Body of pancreas (tissue), 4 donors: ENCODE results near the gene TMEM45A. TPM values are rescaled to one million over a fixed set of nuclear protein-coding genes. Genes with fewer than 3 reads are reported as not detected.

Experiments used
- ATAC-seq: fragments of 150-250 bp; one replicate; pipeline ENCODE4 v1.9.1; 2016
- DNase-seq, 4 donors: peaks; one replicate each; pipeline ENCODE4 v3.0.0-alpha.2; 2019
- H3K27ac ChIP-seq, 4 donors: fragments of 200-600 bp; sonication (generic); 1 replicate in 3 of 4; 2 replicates in 1 of 4; pipeline versions ENCODE4 v1.5.1 to v1.6.1; 2016 to 2019; ENCODE audit warnings: mild to moderate bottlenecking in 1 of 4, mixed read lengths in 1 of 4, moderate library complexity in 1 of 4
- H3K27me3 ChIP-seq, 2 donors: fragments of 200-600 bp; sonication (generic); one replicate each; pipeline ENCODE4 v1.6.0; 2016; ENCODE audit warnings: mild to moderate bottlenecking in 1 of 2
- H3K36me3 ChIP-seq, 2 donors: fragments of 200-600 bp; sonication (generic); replicated peaks in 1 of 2; 2 replicates each; pipeline ENCODE4 v1.5.1; 2016; ENCODE audit warnings: low read depth in 2 of 2; ENCODE audit not compliant: insufficient read depth in 1 of 2
- H3K4me1 ChIP-seq: fragments of 200-600 bp; sonication (generic); one replicate; pipeline ENCODE4 v1.6.0; 2016
- H3K4me3 ChIP-seq, 2 donors: fragments of 200-600 bp; sonication (generic); 1 replicate in 1 of 2; 2 replicates in 1 of 2; pipeline ENCODE4 v1.5.1; 2016 to 2019
- H3K9me3 ChIP-seq, 3 donors: fragments of 200-600 bp; sonication (generic); 1 replicate in 2 of 3; 2 replicates in 1 of 3; pipeline ENCODE4 v1.5.1; 2016
- CTCF ChIP-seq, 7 experiments: fragments of 450-650 bp in 4 of 7; fragments of 200-600 bp in 3 of 7; sonication (generic) in 3 of 7; IDR thresholded peaks; one replicate each; pipeline ENCODE4 v1.5.1; 2016 to 2019; ENCODE audit warnings: antibody characterized with exemption in 7 of 7
- POLR2A ChIP-seq, 3 donors: fragments of 450-650 bp; IDR thresholded peaks; one replicate each; pipeline ENCODE4 v1.6.1; 2016; ENCODE audit warnings: antibody characterized with exemption in 3 of 3, mild to moderate bottlenecking in 2 of 3
- WGBS, 2 donors: methylation state at CpG; one replicate each; pipeline ENCODE4 v1.1.5; 2017; 5-methylcytosine and 5-hydroxymethylcytosine counted together
- intact Hi-C: fragments of 100-400 bp; cut with DNase I; formaldehyde crosslinking; loops from one replicate; pipeline ENCODE4 v1.15.1; 2023
- total RNA-seq, 2 donors: library from RNA; depleted of rRNA; stranded (reverse); fragments of >200 nt; gene quantifications; one replicate each; pipeline ENCODE4 v1.1.0, GENCODE V29; 2016

TMEM45A gene
- total RNA-seq, 2 donors from 2014 or later: 13.7 to 24.1 TPM

- no peaks in the 10 kb centered on the region for H3K27me3 ChIP-seq
- H3K4me3 ChIP-seq: no peak overlapping the region
- DNase-seq: peak; percentile 34 to 65 (median 46)
- no peaks in the 10 kb centered on the region for H3K9me3 ChIP-seq
- H3K4me1 ChIP-seq: peaks cover 7% of the 10 kb centered on the region
- H3K36me3 ChIP-seq: no peaks in the 10 kb centered on the region
- H3K27ac ChIP-seq: no peak overlapping the region
- intact Hi-C loops: no loop called here
- no peak for TF ChIP-seq POLR2A (IDR thresholded peaks at IDR 0.05)
- peak; percentile 25 to 92 (median 88) for TF ChIP-seq CTCF (IDR thresholded peaks at IDR 0.05)
- 0% methylated on average over 3 of the region's 3 CpGs for WGBS, 2 donors
- ATAC-seq: peak; percentile 96
Measured at GRCh38 chr3:100463002-100463401, 29.4 kb upstream of the TMEM45A start.

- ATAC-seq: no peak
- H3K4me3 ChIP-seq: no peak overlapping the region
- no peaks in the 10 kb centered on the region for H3K27me3 ChIP-seq
- TF ChIP-seq POLR2A (IDR thresholded peaks at IDR 0.05) (no peak), CTCF (IDR thresholded peaks at IDR 0.05) (no peak)
- no peaks in the 10 kb centered on the region for H3K36me3 ChIP-seq
- no peak for DNase-seq
- peaks cover 7% of the 10 kb centered on the region for H3K4me1 ChIP-seq
- no peaks in the 10 kb centered on the region for H3K9me3 ChIP-seq
- intact Hi-C loops: no loop called here
- WGBS, 2 donors: 61 to 63% methylated on average over 3 of the region's 3 CpGs
- no peak overlapping the region for H3K27ac ChIP-seq
Measured at GRCh38 chr3:100463646-100464155, 28.7 kb upstream of the TMEM45A start.

- WGBS, 2 donors: 64 to 80% methylated on average over 3 of the region's 3 CpGs
- H3K4me1 ChIP-seq: peaks cover 7% of the 10 kb centered on the region
- no peak overlapping the region for H3K4me3 ChIP-seq
- no peak for TF ChIP-seq POLR2A (IDR thresholded peaks at IDR 0.05)
- TF ChIP-seq CTCF (IDR thresholded peaks at IDR 0.05): no peak
- intact Hi-C loops: loop anchor here (5.0 kb wide), 1 partner anchor 121 kb away; no protein-coding TSS in a partner anchor
- DNase-seq: no peak
- H3K27ac ChIP-seq: no peak overlapping the region
- H3K27me3 ChIP-seq: no peaks in the 10 kb centered on the region
- H3K9me3 ChIP-seq: no peaks in the 10 kb centered on the region
- no peak for ATAC-seq
- no peaks in the 10 kb centered on the region for H3K36me3 ChIP-seq
Measured at GRCh38 chr3:100465892-100466777, 26.3 kb upstream of the TMEM45A start.

- TF ChIP-seq POLR2A (IDR thresholded peaks at IDR 0.05) (no peak), CTCF (IDR thresholded peaks at IDR 0.05) (no peak)
- ATAC-seq: no peak
- H3K4me3 ChIP-seq: no peak overlapping the region
- intact Hi-C loops: loop anchor here (5.0 kb wide), 1 partner anchor 120 kb away; no protein-coding TSS in a partner anchor
- H3K9me3 ChIP-seq: no peaks in the 10 kb centered on the region
- H3K27me3 ChIP-seq: no peaks in the 10 kb centered on the region
- no peaks in the 10 kb centered on the region for H3K36me3 ChIP-seq
- H3K27ac ChIP-seq: no peak overlapping the region
- 83 to 94% methylated on average over 1 of the region's 1 CpG for WGBS, 2 donors
- no peak for DNase-seq
- peaks cover 7% of the 10 kb centered on the region for H3K4me1 ChIP-seq
Measured at GRCh38 chr3:100467133-100467532, 25.3 kb upstream of the TMEM45A start.
